SU-DHL-6 (cell line): ENCODE data around the gene POLE3.

Source experiments
- EZH2phosphoT487 ChIP-seq: fragments of 200-600 bp; sonication (generic), shearing (Covaris generic); conservative IDR thresholded peaks from 2 replicates; pipeline ENCODE4 v1.6.1; 2018; ENCODE audit warnings: mild to moderate bottlenecking, antibody characterized with exemption, low read length, moderate library complexity, mixed read lengths
- TF ChIP-seq, protein P1 (sequence below): fragments of 200-600 bp; sonication (generic); IDR thresholded peaks from one replicate; pipeline ENCODE4 v1.5.1; 2017; ENCODE audit warnings: antibody characterized with exemption, mild to moderate bottlenecking, low read length, moderate library complexity; ENCODE audit not compliant: insufficient read depth, poor library complexity, severe bottlenecking

DNA sequence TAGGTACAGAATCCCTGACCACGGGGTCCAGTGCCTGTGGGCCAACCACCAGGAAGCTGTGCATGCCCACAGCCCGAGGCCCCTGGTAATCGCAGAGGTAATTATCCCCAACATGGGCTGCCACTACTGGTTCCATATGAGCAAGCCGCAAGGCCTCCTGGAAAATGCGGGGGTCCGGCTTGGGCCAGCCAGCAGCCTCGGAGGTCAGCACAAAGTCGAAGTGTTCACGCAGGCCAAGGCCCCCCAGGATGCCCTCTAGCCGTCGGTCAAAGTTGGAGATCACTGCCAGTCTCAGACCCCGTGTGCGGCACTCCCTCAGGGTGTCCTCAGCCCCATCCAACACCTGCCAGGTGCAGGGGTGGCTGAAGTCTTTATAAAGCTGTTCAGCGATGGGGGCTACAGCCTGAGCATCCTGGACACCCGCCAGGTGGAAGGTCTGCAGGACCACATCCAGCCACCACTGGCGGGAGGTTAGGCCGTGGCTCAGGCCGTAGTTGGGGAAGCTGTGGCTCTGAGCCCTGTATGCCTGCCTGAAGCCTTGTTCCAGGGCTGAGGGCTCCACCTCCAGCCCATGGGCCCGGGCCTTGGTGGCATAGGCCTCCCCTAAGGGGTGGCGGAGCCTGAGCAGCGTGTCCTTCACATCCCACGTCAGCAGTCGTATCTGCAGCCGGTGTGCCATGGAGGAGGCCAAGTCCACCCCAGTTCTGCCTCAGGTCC lies 36.6 kb downstream of the POLE3 start:
- TF ChIP-seq, protein P1, sequence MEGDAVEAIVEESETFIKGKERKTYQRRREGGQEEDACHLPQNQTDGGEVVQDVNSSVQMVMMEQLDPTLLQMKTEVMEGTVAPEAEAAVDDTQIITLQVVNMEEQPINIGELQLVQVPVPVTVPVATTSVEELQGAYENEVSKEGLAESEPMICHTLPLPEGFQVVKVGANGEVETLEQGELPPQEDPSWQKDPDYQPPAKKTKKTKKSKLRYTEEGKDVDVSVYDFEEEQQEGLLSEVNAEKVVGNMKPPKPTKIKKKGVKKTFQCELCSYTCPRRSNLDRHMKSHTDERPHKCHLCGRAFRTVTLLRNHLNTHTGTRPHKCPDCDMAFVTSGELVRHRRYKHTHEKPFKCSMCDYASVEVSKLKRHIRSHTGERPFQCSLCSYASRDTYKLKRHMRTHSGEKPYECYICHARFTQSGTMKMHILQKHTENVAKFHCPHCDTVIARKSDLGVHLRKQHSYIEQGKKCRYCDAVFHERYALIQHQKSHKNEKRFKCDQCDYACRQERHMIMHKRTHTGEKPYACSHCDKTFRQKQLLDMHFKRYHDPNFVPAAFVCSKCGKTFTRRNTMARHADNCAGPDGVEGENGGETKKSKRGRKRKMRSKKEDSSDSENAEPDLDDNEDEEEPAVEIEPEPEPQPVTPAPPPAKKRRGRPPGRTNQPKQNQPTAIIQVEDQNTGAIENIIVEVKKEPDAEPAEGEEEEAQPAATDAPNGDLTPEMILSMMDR, result no peak
- no peak for TF ChIP-seq EZH2phosphoT487
